Measurements from ENCODE around the gene WDR31. TPM values are rescaled to one million over a fixed set of nuclear protein-coding genes. Genes with fewer than 3 reads are reported as not detected.

WDR31 gene
- total RNA-seq, 1 donor from 2014 or later: 3.0 TPM

DNA sequence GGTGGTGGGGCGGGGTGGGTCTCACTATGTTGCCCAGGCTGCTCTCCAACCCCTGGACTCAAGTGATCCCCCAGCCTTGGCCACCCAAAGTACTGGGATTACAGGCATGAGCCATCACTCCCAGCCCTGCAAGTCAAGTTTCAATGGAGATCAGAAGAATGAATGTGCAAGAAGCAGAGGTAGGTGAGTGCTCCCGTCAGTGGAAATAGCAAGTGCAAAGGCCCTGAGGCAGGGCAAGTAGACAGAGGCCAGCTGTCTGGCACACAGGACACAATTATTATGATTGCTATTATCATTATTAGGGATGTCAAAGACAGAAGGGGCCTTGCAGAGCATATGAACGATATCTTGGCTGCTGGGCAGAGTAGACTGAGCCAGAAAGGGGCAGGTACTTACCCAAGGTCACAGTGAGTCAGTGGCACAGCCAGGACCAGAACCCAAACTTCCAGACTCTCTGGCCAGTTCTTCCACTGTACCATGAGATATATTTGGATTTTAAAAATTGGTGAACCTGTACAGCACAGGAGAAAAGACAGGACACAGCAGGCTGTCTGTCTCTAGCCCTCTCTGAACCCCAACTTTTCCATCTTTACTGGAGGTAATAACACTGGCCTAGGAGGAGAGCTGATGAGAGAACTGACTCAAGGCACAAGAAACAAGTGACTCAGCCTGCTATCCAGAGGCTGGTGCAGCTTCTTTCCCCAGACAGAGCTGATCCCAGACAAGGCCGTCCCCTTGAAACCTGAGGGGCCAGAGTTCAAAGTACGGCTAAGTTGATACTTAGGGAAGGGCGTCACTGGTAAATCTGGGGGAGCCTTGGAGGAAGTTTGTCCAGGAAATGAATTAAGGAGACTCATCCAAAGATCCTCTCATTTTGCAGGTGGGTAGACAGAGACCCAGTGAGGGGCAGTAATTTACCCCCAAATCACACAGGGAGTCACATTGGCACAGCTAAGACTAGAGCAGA lies 35.3 kb upstream of the WDR31 start:
- TF ChIP-seq, protein P1, sequence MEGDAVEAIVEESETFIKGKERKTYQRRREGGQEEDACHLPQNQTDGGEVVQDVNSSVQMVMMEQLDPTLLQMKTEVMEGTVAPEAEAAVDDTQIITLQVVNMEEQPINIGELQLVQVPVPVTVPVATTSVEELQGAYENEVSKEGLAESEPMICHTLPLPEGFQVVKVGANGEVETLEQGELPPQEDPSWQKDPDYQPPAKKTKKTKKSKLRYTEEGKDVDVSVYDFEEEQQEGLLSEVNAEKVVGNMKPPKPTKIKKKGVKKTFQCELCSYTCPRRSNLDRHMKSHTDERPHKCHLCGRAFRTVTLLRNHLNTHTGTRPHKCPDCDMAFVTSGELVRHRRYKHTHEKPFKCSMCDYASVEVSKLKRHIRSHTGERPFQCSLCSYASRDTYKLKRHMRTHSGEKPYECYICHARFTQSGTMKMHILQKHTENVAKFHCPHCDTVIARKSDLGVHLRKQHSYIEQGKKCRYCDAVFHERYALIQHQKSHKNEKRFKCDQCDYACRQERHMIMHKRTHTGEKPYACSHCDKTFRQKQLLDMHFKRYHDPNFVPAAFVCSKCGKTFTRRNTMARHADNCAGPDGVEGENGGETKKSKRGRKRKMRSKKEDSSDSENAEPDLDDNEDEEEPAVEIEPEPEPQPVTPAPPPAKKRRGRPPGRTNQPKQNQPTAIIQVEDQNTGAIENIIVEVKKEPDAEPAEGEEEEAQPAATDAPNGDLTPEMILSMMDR (IDR thresholded peaks at IDR 0.05; ENCODE audit: insufficient read depth, low read length, poor library complexity, severe bottlenecking): no peak
- H3K4me3 ChIP-seq (ENCODE audit: low read depth, low read length): peak overlapping the region; percentile 21
- no peaks in the 10 kb centered on the region for H3K36me3 ChIP-seq (ENCODE audit: control insufficient read depth, insufficient read depth, low read length)
- H3K27me3 ChIP-seq (ENCODE audit: control insufficient read depth, insufficient read depth, low read length): no peaks in the 10 kb centered on the region
- DNase-seq (ENCODE audit: low read depth): no peak

DNA sequence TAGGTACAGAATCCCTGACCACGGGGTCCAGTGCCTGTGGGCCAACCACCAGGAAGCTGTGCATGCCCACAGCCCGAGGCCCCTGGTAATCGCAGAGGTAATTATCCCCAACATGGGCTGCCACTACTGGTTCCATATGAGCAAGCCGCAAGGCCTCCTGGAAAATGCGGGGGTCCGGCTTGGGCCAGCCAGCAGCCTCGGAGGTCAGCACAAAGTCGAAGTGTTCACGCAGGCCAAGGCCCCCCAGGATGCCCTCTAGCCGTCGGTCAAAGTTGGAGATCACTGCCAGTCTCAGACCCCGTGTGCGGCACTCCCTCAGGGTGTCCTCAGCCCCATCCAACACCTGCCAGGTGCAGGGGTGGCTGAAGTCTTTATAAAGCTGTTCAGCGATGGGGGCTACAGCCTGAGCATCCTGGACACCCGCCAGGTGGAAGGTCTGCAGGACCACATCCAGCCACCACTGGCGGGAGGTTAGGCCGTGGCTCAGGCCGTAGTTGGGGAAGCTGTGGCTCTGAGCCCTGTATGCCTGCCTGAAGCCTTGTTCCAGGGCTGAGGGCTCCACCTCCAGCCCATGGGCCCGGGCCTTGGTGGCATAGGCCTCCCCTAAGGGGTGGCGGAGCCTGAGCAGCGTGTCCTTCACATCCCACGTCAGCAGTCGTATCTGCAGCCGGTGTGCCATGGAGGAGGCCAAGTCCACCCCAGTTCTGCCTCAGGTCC lies 33.8 kb upstream of the WDR31 start:
- Histone ChIP-seq H3K27me3 (ENCODE audit: control insufficient read depth, insufficient read depth, low read length) (no peaks in the 10 kb centered on the region), H3K36me3 (ENCODE audit: control insufficient read depth, insufficient read depth, low read length) (no peaks in the 10 kb centered on the region), H3K4me3 (ENCODE audit: low read depth, low read length) (no peak overlapping the region)
- no peak for DNase-seq (ENCODE audit: low read depth)
- TF ChIP-seq, protein P1 (IDR thresholded peaks at IDR 0.05; ENCODE audit: insufficient read depth, low read length, poor library complexity, severe bottlenecking): no peak

DNA sequence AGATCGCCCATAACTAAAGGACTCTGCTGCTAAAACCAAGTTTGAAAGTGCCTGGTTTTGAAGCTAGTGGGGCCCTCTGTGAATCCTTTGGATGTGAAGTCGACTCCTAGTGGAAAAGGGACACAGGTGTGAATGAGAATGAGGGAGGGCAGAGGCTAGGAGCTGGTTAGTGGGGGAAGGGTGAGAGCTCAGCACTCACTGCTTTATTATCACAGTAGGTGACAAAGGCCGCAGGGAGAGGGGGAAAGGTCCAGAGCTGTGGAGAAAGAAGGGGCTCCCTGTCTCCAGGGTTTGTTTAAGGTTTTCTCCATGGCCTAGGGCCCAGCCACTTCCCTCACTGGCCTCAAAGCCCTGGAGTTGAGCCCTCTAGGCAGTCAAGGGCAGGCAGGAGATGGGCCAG lies 33.2 kb upstream of the WDR31 start:
- no peaks in the 10 kb centered on the region for H3K27me3 ChIP-seq (ENCODE audit: control insufficient read depth, insufficient read depth, low read length)
- H3K4me3 ChIP-seq (ENCODE audit: low read depth, low read length): no peak overlapping the region
- no peaks in the 10 kb centered on the region for H3K36me3 ChIP-seq (ENCODE audit: control insufficient read depth, insufficient read depth, low read length)
- no peak for DNase-seq (ENCODE audit: low read depth)
- TF ChIP-seq, protein P1 (IDR thresholded peaks at IDR 0.05; ENCODE audit: insufficient read depth, low read length, poor library complexity, severe bottlenecking): no peak

DNA sequence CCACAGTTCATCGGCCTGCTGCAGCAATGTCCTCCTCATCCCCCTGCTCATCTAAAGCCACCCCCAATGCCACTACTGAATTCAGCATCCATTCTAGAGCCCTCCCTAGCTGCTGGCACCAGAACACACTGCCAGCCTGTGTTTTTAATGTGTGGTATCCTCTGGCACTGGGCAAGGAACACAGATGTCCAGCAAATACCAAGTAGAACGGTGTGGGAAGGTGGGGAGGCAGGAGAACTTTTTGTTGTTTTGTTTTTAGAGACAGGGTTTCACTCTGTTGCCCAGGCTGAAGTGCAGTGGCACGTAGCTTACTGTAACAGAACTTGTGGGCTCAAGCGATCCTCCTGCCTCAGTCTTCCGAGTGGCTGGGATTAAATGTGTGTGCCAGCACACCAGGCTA lies 32.0 kb upstream of the WDR31 start:
- Histone ChIP-seq H3K36me3 (ENCODE audit: control insufficient read depth, insufficient read depth, low read length) (no peaks in the 10 kb centered on the region), H3K4me3 (ENCODE audit: low read depth, low read length) (no peak overlapping the region), H3K27me3 (ENCODE audit: control insufficient read depth, insufficient read depth, low read length) (no peaks in the 10 kb centered on the region)
- TF ChIP-seq, protein P1 (IDR thresholded peaks at IDR 0.05; ENCODE audit: insufficient read depth, low read length, poor library complexity, severe bottlenecking): no peak
- DNase-seq (ENCODE audit: low read depth): no peak

DNA sequence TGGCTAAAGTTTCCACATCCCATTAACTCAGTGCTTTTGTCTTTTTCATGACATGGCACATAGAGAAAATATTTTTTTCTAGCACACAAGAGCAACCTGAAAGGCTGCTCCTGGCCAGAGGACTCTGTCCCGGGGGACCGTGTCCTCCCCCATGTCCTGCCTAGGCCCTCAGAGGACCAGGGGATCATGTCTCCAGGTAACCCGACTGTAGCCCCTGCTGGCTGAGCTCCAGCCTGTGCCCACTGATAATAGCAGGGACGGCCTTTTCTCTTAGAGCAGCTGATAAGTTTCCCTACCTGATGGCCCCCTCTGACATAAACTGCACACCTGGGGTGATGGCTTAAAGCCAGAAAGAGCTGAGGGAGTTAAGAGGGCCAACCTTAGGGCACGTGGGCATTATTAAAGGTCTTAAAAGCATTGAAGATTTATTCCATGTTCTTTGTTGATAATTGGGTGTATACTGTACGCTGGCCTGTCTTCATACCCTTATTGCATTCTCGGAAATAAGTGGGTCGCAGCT lies 30.8 kb upstream of the WDR31 start:
- Histone ChIP-seq H3K27me3 (ENCODE audit: control insufficient read depth, insufficient read depth, low read length) (no peaks in the 10 kb centered on the region), H3K4me3 (ENCODE audit: low read depth, low read length) (no peak overlapping the region), H3K36me3 (ENCODE audit: control insufficient read depth, insufficient read depth, low read length) (no peaks in the 10 kb centered on the region)
- TF ChIP-seq, protein P1 (IDR thresholded peaks at IDR 0.05; ENCODE audit: insufficient read depth, low read length, poor library complexity, severe bottlenecking): no peak
- no peak for DNase-seq (ENCODE audit: low read depth)

Measured in kidney epithelial cell (primary cell).